AML-193 (cell line): ENCODE data around the gene ATP5F1E.
"Not testable (repeated sequence)": the region's sequence is repeated elsewhere in the genome, so short reads cannot be mapped to it uniquely, and the experiment has no call there.

Experiments
- DNase-seq, 2 experiments: peaks; one replicate each; lab custom pipeline; 2025; lab: John Stamatoyannopoulos, UW

Gene ATP5F1E

DNA sequence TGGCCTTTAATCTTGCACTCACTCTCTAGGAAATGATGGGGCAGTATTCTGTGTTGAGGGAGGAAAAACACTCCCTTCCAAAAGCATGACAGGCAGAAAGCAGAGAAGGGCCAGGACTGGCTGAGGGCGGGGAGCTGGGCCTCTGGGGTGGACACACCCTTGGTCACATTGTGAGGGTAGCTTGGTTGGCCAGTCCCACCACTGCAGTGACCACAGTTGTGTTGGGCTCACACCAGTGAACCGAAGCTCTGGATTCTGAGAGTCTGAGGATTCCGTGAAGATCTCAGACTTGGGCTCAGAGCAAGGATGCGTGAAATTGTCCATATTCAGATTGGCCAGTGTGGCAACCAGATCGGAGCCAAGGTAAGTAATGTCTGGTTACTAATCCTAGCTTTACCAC lies 12.9 kb downstream of the ATP5F1E start, which contains the start of gene TUBB1:
TSS of gene TUBB1 (plus strand) at position 213 of the 400 bp plus-strand sequence. CDS start at position 307, 94 bp downstream.
- no peak for DNase-seq

DNA sequence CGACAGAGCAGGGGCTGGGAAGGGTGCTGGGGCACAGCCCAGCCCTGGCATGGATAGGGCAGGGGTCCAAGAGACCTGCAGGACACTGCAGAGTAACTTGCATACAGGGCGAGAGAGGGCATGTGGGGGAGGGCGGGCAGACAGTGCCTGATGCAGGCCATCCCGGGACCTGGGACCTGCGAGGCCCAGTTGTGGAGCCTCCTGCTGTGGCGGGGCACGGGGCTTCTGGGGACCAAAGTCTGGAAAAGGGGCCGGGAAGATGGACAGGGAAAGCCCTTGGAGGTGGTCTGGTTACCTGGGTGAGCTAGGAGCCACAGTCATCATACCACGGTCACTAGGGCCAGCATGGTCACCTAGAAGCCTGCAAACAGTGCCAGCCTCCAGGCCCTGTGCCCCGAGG lies 13.3 kb downstream of the ATP5F1E start:
- DNase-seq, result no peak

GRCh38 chr20:59017493-59018231 lies 14.5 kb downstream of the ATP5F1E start:
- no peak for DNase-seq

- DNase-seq, result no peak
Measured at GRCh38 chr20:59016795-59017492, 15.2 kb downstream of the ATP5F1E start.

GRCh38 chr20:59015812-59016711 lies 16.1 kb downstream of the ATP5F1E start:
- DNase-seq, result no peak

GRCh38 chr20:59015411-59015810 lies 16.7 kb downstream of the ATP5F1E start:
- DNase-seq, result no peak

- no peak for DNase-seq
Measured at GRCh38 chr20:59014680-59015389, 17.3 kb downstream of the ATP5F1E start.

GRCh38 chr20:59013959-59014608 lies 18.1 kb downstream of the ATP5F1E start:
- no peak for DNase-seq

GRCh38 chr20:59013031-59013951 lies 18.8 kb downstream of the ATP5F1E start:
- no peak for DNase-seq

GRCh38 chr20:59011874-59012157 lies 20.3 kb downstream of the ATP5F1E start:
- DNase-seq, result not testable (repeated sequence)

DNA sequence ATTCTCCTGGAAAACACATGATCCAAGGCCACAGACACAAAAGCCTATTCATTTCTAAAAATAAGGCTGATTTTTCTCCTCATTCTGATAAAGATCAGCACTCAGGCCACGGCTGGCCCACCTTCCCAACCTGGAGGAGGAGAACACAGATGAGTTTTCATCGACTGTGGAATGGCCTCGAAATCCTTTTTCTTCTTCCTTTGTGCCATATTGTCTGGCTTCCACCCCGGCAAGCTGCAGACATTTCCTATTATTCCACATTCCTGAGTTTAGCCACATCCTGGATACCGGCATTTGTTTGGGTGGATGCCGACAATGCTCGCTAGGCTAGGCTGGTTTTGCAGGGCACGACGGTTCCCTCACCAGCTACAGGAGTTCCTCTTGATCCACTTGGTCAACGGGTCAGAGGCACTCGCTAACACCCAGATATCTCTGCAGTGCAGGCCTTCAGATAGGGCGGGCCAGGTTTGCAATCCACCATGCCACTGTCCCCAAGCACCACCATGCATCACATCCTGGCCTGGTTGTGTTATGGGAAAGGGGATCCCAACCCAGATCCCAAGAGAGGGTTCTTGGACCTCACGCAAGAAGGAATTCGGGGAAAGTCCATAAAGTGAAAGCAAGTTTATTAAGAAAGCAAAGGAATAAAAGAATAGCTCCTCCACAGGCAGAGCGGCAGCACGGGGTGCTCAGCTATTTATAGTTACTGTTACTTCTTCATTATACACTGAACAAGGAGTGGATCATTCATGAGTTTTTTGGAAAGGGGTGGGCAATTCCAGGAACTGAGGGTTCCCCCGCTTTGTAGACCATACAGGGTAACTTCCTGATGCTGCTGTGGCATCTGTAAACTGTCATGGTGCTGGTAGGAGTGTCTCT lies 20.9 kb downstream of the ATP5F1E start:
- no peak for DNase-seq

- DNase-seq, result no peak
Measured at GRCh38 chr20:59010321-59010994, 21.7 kb downstream of the ATP5F1E start.

DNA sequence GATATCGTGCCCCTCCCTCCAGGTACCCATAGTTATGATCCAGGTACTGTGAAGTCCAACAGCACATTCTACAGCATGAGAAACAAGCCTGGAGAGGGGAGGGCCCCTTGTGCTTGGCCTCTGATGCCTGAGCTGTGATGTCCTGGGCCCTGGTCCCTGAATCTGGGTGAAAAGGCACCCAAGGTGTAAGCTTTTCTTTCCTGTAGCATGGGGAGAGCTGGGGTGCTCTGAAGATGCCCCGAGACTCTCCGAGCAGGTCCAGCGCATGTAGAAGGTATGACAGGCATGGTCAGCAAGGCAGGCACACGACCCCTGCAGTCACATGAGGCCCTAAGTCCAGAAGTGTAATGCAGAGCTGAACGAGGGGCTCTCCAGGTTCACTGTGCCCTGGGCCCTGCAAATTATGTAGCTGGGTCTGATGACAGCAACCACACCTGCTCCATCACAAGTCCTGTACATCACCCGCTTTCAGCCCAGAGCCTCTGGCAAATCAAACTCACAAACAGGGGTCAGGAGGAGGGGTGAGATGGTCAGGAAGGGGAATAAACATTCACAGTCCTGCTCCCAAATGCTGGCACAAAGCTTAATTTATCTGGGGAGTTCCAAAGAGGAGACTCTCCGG lies 23.3 kb downstream of the ATP5F1E start:
- DNase-seq, result no peak

- peak; percentile 67 to 70 for DNase-seq
Measured at GRCh38 chr20:59007665-59008511, 24.2 kb downstream of the ATP5F1E start.

DNA sequence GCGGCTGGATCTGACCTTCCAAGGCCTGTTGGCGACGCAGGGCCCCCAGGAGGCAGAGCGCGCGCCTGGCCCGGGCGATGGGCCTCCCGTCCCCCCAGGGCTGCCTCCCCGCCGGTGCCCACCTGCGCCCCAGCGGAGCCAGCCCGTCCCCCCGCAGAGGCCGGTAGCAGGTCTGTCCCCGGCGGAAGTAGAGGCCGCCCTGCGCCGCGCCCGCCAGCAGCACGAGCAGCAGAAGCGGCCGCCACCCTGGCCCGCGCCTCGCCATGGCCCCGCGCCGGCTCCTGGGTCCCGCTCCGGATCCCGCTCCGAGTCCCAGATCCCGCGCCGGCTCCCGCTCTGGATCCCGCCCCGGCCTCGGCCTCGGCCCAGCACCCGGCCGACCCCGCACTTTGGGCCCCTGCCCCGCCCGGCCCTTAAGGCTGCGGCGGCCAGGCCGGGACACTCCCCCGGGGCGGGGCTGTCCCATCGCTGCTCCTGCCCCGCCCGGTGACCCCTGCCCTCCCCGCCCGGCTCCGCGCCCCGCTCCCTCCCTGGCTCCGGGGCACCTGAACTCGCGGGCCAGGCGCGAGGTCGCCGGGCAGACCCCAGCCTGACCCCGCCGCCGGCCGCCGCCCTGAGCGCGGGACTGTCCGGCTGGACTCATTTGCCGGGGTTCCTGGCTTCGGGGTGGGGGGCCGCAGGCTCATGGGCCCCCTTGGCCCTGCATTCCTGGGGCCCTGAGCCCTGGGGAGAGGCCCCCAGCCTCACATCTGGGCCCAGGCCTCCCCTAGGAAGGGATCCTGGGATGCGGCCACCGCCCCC lies 25.1 kb downstream of the ATP5F1E start, which contains the start of gene CTSZ:
TSS of gene CTSZ (minus strand) at position 391 of the 801 bp plus-strand sequence. CDS start at position 265, 126 bp downstream.
- DNase-seq, result peak in 1 of 2 experiments; percentile 20

DNA sequence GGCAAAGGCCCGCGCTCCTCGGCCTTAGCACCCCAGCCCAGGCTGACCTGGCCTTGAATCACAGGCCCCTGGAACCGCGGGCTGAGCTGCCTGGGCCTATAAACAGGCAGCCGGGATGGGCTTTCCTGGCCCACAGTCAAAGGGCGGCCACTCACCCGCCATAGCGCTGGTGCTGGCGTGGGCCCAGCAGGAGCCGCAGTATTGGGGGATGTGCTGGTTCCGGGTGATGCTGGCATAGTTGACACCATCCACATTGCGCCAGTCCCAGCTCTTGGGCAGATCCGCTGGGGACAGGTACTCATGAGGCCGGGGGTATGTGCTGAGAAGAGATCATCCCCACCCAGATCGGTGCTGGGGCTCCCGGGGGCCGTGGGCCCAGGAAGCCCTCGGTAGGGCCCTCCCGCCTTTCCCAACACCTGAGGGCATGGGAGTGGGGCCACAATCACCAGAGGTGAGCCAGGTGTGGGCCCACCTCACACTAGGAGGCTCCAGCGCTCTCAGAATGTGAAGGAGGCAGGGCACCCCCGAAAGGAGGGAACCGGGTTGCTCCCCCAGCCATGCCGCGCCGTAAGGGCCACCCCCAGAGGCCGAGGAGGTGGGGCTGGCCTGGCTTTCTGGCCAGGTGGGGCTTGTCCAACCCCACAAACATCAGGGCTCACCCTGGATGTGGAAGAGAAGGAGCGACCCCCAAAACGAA lies 25.8 kb downstream of the ATP5F1E start:
- DNase-seq, result no peak
